Activated CD8-positive, alpha-beta memory T cell treated with anti-CD3 and anti-CD28 coated beads for 36 hours (primary cell): ENCODE measurements around the gene SOCS7. TPM values are rescaled to one million over a fixed set of nuclear protein-coding genes. Genes with fewer than 3 reads are reported as not detected.

Source experiments
- CTCF ChIA-PET: fragments of 350-600 bp; sonication (Branson Sonifier 250); formaldehyde crosslinking; loops from one replicate; lab custom pipeline; 2021; ENCODE audit warnings: antibody characterized with exemption; lab: Charles Lee
- POLR2A ChIA-PET: fragments of 350-600 bp; sonication (Branson Sonifier 250); formaldehyde crosslinking; loops from one replicate; lab custom pipeline; 2021; ENCODE audit warnings: antibody characterized with exemption; lab: Charles Lee
- total RNA-seq, 2 experiments: library from RNA; stranded (reverse); gene quantifications; one replicate each; pipeline ENCODE4 v1.2.3, GENCODE V29; 2021

The SOCS7 gene
- total RNA-seq, 2 experiments from 2014 or later, result 19.9 to 23.4 TPM

DNA sequence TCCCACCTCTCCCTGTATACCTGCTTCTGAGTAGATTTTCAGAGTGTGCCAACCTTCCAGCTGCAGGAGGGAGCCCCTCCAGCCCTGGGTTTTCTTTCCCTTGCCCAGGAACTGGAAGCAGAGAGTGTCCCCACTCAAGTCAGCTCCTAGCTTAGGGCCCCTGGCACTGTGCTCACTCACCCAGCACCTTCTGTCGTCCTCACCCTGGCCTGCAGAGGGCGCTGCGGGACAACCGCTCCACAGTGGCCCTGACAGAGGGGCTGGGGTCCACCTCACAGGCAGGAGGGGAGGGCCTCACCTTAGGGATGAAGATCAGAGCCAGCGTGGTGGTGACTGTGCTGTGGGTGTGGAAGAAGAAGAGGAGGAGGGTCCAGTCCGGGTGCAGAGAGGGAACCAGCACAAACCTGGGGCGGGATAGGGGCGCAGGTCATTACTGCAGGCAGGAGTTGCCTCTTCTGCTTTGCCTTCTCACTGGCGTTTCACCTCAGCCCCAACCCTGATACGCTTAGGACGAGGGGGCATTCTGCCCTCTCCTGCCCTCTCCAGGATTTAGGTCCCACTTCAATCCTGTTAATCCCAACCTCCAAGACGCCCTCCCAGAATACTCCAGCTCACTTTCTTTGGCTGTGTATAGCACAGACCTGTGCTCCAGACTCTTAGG, 17.9 kb upstream of the SOCS7 start:
- ChIA-PET CTCF (interaction anchor here (0.7 to 1.5 kb wide), 5 partner anchors 14 to 81 kb away, joined by 3 to 7 read pairs (median 5); no protein-coding TSS in a partner anchor), POLR2A (no interaction called here)

DNA sequence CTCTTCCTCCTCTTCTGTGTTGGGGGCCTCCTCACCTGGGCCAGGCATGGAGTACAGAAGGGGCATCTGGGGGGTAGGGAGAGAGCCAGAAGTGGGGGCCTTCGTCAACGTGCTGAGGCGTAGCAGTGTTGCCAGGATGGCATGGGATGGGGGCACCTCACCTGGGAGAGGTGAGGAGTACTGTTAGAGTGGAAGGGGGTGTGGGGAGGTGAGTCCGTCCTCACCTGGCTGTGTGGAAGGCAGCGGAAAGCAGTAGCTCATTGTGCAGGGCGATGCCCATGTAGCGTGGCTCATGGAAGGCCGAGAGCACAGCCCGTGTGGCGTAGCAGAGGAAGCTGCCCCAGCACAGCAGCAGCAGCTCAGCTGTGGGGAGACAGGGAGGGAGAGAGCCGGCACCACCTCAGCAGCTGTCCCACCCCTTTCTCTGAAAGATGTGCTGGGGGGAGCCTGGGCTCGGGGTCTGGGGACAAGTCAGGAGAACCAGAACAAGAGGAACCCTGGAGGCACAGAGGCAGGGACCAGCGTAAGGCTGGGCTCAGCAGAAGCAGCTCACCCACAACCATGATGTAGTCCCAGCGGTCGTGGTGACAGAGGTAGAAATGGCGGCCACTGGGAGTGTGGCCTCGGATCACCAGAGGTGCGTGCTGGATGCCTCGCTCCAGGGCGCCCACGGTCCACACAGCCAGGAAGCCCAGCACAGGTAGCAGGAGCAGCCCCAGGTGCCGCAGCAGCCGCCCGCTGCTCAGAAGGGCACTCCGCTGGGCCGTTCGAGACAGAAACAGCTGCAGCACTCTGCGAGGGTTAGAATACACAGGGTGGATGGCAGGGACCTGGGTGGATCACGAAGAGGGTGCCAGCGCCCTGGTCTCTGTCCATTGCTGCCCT, 16.9 kb upstream of the SOCS7 start:
- POLR2A ChIA-PET, result no interaction called here

DNA sequence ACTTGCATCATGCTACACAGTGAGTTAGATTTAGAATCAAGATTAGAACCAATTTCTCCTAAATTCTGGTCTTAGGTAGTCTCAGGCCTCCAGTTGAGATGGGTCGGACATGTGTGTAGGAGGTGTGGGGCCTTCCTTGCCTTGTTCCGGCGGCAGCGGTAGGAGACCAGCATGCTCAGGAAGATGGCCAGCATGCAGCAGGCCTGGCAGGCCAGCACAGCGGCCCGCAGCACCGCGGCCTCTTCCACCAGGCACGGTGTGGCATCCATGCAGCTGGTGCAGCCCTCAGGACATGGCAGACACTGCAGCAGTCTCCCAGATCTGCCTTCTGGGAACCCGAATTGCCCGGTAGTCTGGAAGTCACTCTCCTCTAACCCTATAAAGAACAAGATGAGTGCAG, 14.8 kb upstream of the SOCS7 start:
- CTCF ChIA-PET, result no interaction called here
- POLR2A ChIA-PET, result no interaction called here

More for the DNA sequence above, 16.9 kb upstream of the SOCS7 start:
- CTCF ChIA-PET, result interaction anchor here (1.2 to 1.3 kb wide), 2 partner anchors 14 to 80 kb away, joined by 4 to 5 read pairs; no protein-coding TSS in a partner anchor

- ChIA-PET CTCF (no interaction called here), POLR2A (no interaction called here)
These were observed 13.6 kb upstream of the SOCS7 start for GRCh38 chr17:38338053-38338452.

DNA sequence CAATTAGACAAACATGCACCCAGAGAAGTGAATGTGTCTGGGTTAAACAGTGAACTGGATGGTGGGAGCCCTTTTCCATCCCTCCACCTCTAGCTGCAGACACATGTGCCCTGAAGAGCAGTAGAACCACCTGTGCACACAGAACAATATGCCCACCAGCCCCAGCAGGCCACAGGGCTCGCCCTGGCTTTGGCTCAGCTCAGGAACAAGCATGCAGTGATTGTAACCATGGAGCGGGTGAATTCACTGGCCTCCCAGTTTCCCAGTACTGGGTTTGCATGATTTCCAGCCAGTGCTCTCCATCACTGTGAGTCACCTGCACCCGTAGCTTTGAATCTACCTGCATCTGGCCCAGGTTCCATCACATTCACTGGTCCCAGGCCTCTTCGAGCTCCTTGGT, 13.1 kb upstream of the SOCS7 start:
- CTCF ChIA-PET, result no interaction called here
- POLR2A ChIA-PET, result no interaction called here

GRCh38 chr17:38339891-38340290, 11.8 kb upstream of the SOCS7 start:
- ChIA-PET POLR2A (no interaction called here), CTCF (interaction anchor here (1.2 kb wide), 1 partner anchor 10 kb away, joined by 3 read pairs; no protein-coding TSS in a partner anchor)

DNA sequence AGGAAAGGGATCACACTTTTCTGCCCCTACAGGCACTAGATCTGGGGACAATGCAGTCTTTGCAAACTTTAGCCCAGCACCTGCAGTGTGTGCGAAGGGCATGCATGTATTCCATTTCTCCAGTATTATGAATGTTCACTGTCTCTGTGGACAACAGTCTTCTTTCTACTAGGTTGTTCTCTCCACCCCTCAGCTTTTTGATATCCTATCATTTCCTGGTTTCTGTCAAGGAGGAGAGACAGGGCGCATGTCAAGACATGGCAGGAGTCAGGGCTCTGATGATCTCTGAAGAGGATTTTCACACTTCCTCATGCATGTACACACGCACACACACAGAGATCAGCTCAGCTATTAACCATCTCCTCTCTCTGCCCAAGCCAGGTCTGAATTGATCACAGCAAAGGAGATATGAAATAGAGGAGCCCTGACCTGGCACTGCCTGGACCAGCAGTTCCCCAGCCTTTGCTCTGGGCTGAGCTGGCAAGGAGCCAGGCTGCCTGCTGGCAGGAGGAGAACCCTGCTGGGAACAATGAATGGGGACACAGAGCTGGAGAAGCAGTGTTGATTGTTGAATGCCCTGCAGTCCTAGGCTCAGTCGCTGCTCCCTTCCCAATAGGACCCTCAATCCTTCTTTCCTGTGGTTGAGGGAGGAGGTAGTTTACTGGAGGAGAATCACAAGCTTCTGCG, 10.5 kb upstream of the SOCS7 start:
- CTCF ChIA-PET, result interaction anchor here (0.6 kb wide), 1 partner anchor 41 kb away, joined by 4 read pairs; no protein-coding TSS in a partner anchor
- POLR2A ChIA-PET, result no interaction called here

DNA sequence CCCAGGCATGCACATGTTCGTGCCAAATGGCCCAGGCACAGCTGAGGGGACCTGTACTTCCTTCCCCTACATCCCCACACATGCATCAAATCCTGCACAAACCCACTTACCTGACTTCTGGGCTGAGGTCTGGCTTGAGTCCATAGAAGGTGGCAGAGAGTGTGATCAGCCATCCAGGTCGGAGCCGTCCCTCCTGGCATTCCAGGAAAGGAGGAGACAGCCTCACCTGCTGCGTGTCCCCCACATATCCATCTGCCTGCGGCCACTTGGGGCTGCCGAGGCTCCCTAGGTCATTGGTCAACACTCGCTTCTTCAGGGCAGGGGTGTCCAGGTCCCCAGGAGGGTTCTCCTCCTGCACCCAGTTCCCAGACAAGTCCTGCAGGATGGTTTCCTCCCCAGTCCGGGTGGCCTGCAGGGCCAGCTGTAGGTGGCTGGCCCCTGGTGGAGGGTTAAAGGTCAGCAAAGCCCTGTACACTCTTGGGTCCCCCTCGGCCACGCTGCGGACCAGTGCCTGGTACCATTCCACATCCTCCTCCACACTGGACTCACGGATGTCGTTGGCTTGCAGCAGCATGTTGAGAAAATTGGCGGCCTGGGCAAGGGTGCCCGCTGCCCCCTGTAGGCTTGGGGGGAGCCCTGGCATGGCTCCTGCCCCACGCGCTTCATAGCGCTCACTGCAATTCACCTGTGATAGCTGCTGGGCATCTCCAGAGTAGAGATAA, 8.6 kb upstream of the SOCS7 start:
- ChIA-PET POLR2A (no interaction called here), CTCF (no interaction called here)

DNA sequence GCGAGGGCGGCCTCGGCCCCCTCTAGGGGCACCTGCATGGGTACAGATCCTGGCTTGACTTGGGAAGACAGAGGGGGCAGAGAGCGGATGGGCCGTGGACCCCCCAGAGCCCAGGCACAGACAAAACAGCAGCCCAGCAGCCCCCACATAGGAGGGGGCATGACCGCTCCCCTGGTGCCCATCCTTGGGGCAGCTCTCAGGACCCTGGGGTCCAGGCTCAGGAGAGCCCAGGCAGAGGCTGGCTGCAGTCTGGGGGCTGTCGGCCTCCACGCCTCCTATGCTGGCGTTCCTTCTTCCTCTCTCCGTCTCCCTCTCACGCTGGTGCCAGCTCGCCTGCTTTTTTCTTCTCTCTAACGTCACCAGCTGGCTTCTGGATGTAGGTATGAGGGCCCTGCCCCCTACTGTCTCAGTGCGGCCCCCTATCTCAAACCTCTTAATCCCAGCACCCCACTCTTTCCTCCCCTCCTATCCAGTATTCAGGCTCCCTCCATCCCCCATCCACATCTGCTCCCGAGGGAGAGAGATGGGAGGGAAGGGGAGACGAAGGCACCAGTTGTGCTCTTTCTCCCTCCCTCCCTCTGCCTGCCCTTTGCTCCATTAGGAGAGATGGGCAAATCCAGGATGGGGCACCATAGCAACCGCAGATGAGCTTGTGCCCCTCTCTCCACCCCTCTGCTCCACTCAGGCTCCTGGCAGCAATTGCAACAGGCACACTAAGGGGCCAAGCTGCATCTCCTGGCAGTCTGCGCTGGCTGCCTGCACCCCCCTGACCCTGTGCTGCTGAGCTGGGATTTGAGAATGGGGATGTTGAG, 7.8 kb upstream of the SOCS7 start, which contains the start of gene GPR179:
GPR179 (minus strand) TSS at position 349 of the 812 bp plus-strand sequence; CDS start at position 182, 167 bp downstream.
- ChIA-PET POLR2A (no interaction called here), CTCF (interaction anchor here (1.1 kb wide), 1 partner anchor 71 kb away, joined by 4 read pairs; no protein-coding TSS in a partner anchor)

DNA sequence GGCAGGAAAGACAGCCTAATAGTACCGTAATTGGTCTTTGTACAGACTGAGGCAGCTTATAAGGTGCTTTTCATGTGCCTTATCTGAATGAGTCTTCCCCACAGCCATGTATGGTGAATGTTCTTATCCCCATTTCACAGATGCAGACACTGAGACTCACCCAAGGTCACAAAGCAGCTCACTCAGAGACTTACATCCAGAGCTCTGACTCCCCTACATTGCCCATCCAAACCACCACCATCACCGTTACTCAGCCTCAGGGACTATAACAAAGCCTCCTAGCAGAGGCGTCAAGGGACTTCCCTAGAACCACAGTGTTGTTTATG, 7.3 kb upstream of the SOCS7 start:
- CTCF ChIA-PET, result interaction anchor here (1.1 kb wide), 1 partner anchor 70 kb away, joined by 4 read pairs; no protein-coding TSS in a partner anchor
- POLR2A ChIA-PET, result no interaction called here

DNA sequence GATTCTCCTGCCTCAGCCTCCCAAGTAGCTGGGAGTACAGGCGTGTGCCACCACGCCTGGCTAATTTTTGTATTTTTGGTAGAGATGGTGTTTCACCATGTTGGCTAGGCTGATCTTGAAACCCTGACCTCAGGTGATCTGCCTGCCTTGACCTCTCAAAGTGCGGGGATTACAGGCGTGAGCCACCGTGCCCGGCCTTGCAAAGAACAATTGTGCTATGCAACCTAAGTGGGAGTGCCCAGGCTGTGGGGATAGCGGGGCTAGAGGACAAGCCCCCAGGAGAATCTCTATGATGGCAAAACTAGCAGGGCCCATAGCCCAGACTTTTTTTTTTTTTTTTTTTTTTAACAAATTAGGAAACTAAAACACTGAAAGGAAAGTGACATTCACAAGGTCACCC, 5.9 kb upstream of the SOCS7 start:
- POLR2A ChIA-PET, result no interaction called here
- CTCF ChIA-PET, result interaction anchor here (1.0 kb wide), 1 partner anchor 24 kb away, joined by 3 read pairs; no protein-coding TSS in a partner anchor

DNA sequence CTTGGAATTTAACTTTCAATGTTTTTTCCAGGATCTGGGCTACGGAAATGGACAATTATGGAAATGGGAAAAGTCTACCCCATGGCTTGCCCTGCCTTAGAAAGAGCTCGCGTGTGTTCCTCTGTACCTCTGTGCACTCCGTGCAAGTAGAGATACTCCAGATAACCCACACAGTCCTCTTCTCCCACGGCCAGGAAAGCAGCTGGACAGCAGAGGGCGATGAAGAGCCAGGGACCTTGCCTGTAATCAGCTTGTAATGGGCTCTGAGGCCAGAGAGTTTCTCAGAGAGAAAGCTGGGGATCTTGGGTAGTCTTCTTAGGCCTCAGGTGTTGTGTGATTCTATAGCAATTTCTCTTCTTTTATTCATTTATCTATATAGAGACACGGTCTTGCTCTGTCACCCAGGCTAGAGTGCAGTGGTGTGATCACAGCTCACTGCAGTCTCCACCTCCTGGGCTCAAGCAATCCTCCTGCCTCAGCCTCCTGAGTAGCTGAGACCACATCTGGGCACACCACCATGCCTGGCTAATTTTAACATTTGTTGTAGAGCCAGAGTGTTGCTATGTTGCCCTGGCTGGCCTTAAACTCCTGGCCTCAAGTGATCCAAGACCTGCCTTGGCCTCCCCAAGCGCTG, 2.4 kb upstream of the SOCS7 start:
- POLR2A ChIA-PET, result interaction anchor here (0.5 kb wide), 1 partner anchor 64 kb away, joined by 4 read pairs; no protein-coding TSS in a partner anchor
- CTCF ChIA-PET, result interaction anchor here (0.6 to 3.2 kb wide), 16 partner anchors 10 to 820 kb away, joined by 3 to 51 read pairs (median 4); no protein-coding TSS in a partner anchor

DNA sequence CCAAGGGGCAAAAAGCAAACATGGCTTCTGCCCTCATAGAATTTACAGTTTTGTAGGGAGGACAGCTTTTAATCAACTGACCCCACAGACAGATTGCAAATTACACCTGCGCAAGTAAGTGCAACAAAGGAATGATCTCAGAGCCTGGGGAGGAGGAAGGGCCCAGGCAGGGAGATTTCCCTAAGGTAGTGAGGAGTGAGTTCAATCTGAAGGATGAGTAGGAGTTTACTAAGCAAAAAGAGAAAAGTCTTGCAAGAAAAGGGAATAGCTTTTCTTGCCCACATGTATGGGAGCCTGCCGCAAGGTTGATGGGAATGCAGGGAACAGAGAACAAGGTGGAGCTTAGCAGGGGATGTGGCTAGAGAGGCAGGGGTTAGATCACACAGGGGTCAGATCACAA, 1.6 kb upstream of the SOCS7 start:
- POLR2A ChIA-PET, result no interaction called here
- CTCF ChIA-PET, result interaction anchor here (0.6 to 3.2 kb wide), 9 partner anchors 9 to 819 kb away, joined by 3 to 51 read pairs (median 4); no protein-coding TSS in a partner anchor

GRCh38 chr17:38352245-38353085, 821 bp downstream of the SOCS7 start:
- CTCF ChIA-PET, result interaction anchor here (1.1 to 3.4 kb wide), 3 partner anchors 11 to 143 kb away, joined by 3 to 17 read pairs (median 4); no protein-coding TSS in a partner anchor
- POLR2A ChIA-PET, result interaction anchor here (0.5 to 0.7 kb wide), 2 partner anchors 206 to 400 kb away, joined by 3 read pairs; no protein-coding TSS in a partner anchor

DNA sequence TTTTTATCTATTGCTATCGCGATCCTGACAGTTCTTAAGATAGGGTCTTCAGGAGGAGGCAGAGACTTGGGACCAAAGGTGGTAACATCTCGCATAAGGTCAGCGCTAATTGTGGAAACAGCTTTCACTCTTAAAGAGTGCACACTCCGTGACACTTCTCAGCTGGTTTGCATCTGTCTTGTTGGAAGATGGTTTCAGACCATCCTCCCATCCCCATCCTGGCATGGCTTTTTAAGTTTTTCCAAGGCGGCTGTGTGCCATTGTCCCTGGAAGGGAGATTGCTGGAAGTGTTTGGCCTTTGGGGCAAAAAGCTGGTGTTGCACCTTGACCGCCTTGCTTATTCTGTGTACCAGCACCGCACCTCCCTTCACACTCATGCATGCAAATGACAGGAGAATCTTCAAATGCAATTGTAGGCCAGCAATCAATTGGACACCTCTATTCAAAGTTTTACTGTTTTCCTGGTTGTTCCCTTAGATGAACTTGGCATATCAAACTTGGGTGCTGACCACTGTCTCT, 1.5 kb downstream of the SOCS7 start:
- POLR2A ChIA-PET, result interaction anchor here (0.5 to 0.7 kb wide), 2 partner anchors 205 to 399 kb away, joined by 3 read pairs; no protein-coding TSS in a partner anchor
- CTCF ChIA-PET, result interaction anchor here (1.2 to 3.4 kb wide), 4 partner anchors 10 to 63 kb away, joined by 3 to 17 read pairs (median 4); no protein-coding TSS in a partner anchor

DNA sequence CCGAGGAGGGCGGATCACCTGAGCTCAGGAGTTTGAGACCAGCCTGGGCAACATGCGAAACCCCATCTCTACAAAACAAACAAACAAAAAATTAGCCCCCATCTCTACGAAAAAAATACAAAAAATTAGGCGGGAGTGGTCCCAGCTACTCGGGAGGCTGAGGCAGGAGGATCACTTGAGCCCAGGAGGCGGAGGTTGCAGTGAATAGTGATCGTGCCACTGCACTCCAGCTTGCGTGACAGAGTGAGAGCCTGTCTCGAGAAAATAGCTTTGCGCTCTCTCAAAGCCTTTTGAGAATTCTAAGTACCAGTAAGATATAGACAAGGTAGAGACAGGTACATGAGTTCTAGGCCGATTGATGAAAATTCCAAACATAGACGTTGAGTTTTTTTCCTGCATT, 2.0 kb downstream of the SOCS7 start:
- ChIA-PET CTCF (interaction anchor here (1.2 to 3.4 kb wide), 3 partner anchors 56 to 62 kb away, joined by 3 to 17 read pairs (median 5); no protein-coding TSS in a partner anchor), POLR2A (no interaction called here)
